DMS114 treated with DMSO at 0.1 percent for 48 hours (cell line): Measurements from ENCODE around the gene SLC41A3.
A peak's percentile ranks its signal among the peaks of the same experiment; 100 is the strongest.

ENCODE experiments used
- DNase-seq: peaks from one replicate; lab custom pipeline; 2025; ENCODE audit not compliant: unreplicated experiment; lab: John Stamatoyannopoulos, UW

SLC41A3 gene

DNA sequence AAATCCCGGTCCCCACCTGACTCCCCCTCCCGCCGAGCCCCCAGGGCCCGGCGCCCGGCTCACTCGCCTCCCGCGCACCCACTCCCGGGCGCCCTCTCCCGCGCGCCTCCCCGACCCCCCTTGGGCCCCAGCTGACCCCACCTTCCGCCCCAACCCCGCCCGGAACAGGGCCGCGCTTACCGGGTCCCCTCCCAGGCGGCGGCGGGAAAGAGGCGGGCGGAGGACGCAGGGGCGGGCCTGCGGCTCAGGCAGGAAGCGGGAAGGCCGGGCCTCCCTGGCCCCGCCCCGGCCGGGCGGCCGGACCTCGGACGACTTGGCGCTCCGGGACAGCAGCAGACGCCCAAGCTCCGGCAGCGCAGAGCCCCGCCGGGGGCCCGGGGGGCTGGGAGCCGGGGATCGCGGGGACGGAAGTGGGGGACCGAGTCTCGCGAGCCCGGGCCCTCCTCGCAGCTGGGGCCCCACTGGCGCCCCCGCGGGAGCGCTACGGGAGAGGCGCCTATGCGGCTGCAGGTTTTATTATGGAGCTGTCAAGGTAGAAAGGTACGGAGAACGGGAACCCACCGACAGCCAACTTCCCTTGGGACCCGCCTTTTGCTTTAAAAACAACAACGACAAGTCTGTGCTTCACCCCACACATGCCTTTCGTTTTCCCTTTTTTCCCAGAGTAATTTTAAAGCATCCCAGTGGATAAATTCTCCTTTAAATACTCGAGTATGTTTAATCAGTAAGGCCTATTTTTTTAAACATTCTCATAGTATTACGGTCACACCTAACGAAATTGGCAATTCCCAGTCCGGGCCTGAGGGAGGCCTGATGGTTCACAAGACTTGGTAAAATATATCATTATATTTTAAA lies at the start of gene SLC41A3:
TSS of gene SLC41A3 (minus strand) at position 212 of the 855 bp plus-strand sequence. CDS start 15,905 bp downstream, outside the sequence.
- peak; percentile 48 for DNase-seq

DNA sequence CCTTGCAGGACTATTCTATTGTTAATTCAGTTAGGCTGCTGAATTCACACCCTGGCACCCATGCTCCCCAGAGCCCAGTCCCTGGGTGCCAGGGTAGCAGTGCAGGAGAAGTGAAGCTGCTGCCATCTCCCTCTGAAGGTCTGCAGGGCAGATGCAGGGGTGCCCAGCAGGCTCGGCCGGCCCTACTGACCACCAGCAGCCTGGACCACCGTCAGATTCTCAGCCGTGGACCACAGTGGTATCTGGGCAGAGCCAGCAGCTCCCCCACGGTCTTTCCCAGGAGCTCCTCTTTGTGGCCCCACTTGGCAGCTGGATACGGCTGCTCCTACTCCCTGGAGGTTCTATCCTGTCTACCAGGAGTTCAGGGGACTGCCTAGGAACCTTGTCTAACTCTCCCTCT lies 49.7 kb upstream of the SLC41A3 start:
- DNase-seq = no peak

DNA sequence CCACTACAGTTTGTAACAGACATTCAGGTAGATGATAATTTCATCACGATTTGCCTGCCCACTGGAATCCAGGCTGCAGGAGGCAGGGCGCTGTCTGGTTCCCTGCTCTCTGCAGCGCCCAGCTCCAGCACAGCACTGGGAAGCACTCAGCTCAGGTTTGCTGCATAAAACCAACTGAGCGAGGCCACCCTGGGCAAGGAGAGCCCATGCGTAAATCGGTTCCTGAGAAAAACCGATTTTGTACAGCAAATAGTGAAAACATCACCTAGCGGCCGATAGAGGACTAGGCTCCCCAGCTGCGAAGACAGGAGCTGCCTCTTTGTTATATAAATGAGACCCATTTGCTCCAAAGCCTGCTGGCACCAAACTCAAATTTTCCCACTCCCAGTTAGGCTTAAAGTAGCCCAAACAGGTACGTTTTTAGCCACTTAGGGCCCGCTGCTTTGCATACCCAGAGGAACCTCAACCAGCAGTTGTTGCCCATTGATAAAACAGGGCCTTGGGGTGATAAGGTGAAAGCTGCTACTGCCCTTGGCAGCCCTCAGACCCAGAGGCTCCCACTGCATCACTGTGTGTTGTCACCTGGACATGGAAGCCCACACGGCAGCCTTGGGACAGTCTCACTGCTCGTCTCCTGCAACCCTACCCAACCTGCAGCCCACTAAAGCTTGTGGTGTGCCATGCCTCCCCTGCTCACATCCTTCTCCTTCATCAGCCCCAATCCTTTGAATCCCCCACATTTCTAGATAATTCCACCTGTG lies 49.0 kb upstream of the SLC41A3 start:
- DNase-seq = peak; percentile 17

DNA sequence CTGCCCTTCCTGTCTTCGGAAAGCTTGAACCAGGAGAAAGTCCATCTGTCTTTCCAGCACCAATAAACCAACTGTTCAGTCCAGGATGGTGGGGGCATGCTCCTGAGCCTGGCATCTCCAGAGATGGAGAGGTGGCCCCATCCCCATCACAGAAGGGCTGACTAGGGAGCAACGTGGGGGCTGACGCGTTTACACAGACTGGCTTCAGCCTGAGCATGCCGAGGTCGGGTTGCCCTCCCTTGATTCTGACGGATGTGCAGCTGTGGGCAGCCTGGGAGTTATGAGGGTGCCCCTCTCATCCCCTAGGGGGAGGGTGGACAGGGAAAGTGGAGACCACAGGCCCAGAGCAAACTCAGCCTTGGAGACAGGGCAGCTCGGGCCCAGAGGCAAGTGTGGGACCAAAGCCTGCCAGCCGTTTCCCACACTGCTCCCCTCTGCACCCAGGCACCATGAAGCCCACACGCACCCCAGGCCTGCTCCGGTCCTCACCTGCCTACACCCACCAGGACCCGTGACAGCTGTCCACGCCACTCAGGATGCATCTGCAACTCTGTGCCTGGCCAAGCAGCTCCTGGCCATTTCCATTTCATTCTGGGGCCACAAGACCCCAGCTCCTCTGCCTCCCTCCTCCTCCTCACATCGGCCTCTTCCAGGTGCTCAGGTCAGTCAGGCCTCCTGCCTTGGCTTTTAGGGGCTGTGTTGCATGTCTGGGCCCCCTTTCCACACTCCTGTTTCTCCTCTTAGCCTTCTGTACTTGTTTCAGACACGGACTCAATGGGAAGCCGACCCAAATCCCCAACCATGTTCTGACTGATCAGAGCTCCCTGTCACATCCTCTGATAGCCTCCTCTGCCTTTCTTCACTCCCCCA lies 48.2 kb upstream of the SLC41A3 start:
- no peak for DNase-seq

DNA sequence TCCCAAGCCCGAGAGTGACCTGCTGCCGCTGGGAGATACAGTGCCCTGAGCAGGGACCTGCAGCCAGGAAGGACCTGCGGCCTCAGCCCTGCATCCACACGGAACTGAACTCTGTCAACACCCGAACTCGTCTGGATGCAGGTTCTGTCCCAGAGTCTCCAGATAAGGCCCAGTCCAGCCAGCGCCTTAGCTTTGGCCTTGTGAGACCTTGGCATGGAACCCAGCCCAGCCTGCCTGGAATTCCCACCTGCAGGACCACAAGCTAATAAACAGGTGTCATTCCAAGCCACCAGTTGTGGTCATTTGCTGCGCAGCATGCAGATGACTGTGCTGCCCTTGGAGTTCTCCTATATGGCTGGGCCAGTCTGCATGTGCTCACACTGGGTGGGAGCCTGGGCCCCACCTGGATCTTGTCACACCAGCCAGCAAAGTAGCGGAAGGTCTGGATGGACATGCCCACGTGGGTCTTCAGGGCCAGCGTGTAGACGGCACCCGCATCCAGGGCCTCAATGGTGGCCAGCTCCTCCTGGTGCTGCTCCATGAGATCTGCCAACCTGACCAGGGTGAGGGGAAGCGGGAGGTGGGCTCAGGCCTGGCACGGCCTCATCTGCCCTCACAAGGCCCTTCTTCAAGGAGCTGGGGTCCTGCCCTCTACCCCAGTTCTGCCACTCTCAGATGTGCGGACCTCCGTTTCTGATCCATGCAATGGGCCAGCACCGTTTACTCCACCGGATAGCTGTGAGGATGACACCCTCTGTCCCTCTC lies 47.2 kb upstream of the SLC41A3 start:
- no peak for DNase-seq

DNA sequence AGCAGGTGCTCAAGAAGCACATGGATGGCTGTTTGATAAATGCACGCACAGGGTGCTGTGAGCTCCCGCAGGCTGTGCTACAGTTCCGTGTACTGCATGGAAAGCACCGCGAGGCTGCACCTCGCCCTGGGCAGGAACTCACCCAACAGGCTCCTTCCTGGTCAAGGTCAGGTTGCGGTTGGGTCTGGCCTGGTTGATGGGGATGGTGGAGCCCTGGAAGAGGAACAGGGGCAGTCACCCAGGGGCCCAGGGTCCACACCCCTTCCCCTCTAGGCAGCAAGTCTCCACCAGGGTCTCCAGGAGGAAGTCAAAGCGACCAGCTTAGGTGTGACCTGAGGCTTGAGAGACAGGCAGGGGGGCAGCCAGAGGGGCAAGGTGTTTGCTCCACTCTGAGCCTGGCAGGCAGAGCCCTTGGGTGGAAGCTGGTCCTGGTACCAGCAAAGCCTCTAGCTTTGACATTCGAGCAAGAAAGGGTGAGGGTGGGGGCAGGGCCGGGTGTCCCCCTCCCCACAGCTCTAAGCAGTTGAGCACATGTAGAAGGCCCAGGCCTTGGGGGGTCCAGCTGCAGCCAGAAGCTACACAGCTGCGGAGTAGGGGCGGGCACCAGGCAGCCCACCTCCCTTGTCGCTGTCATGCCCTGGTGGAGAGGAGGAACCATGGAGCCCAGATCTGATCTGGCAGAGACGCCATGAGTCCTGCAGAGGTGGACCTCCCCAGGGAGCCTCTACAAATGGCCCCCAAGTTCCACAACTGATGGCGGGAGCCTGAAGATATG lies 46.3 kb upstream of the SLC41A3 start:
- DNase-seq = no peak

DNA sequence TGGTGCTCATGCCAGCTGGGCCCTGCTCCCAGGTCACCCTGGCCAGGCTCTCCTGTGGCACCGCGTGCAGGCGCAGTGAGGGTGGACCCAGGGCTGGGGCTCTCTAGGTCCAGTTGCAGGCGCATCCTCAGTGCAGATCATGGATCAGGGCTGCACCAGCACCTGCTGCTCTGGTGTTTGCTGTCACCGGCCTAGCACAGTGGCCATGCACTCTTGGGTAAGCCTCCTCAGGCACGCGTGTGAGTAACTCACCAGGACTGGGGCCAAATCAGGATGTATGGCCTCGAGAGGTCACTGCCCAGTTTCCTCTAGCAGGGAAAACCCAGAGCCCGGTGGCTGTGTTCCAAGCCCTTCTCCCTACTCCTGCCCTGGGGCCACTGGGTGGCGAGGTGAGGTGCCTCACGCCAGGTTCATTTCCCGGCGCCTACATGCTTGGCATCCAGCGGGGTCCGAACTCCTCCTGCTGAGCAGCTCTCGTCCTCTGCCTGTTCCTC lies 45.5 kb upstream of the SLC41A3 start:
- DNase-seq = no peak

DNA sequence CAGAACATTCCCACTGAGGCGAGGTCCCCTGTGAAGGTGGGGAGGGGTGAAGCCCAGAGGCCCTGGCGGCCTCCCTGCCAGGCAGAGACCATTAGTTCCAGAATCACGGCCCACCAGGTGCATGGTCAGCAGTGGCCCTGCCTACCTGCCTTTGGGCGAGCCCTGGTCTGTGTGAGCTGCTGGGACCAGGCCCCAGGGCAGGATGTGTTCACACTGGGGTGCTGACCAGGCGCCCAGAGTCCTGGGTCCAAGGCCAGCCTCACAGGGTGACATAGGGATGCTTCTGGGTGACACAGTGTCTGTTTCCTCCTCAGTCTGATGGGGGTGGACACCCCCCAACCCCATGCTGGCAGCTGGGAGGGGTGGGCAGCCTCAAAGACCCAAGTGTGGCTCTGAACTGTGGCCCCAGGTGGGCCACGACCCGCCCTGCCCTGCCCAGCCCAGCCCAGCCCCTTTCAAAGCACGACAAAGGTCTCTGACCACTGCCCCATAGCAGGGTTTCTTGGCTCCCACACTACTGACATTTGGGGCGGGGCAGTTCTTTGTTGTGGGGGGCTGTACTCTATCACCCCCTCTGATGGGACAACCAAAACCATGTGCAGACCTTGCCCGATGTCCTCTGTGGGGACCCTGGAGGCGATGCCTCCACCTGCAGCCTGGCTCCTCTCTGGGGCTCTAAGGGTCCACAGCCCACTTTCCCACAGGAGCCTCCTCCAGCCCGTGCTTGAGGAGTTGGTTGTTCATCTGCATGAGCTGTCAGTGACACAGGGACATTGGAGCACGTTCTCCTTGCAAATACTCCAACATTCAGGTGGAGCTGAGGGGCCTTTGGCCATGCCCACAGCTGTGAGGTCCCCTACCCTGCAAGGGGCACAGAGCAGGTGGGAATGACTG lies 44.8 kb upstream of the SLC41A3 start:
- no peak for DNase-seq

DNA sequence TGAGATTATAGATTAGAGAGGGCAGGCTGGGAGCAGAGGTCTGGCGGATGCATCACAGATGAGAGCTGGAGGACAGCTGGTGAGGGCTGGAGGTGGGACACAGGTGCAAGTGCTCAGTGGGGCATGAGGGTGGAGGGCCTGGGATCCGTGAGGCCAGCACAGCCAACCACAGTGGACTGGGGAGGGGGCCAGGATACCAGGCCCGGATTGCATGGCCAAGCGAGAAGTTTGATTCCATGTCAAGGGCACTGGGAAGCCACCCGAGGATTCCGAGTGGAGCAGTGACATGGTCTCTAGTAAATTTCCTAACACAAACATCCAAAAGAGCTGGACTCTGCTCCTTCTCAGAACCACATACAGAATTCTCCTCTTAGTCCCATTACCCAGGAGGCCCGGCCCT lies 44.0 kb upstream of the SLC41A3 start:
- DNase-seq = no peak

DNA sequence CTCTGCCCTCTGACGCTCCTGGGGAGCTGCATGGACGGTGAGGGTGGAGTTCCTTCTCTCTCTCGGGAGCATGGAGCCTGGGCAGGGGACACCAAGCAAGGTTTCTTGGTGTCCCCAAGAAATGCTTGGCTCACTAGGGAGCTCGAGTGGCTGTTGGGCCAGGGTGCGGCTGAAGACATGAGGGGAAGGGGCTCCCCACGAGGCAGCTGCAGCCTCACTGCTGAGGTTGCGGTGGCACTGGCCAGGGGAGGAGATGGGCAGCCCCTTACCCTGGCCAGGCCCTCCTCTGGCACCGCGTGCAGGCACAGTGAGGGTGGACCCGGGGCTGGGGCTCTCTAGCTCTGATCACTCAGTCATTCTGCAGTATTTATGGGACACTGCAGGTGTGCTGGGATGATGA lies 43.5 kb upstream of the SLC41A3 start:
- no peak for DNase-seq

DNA sequence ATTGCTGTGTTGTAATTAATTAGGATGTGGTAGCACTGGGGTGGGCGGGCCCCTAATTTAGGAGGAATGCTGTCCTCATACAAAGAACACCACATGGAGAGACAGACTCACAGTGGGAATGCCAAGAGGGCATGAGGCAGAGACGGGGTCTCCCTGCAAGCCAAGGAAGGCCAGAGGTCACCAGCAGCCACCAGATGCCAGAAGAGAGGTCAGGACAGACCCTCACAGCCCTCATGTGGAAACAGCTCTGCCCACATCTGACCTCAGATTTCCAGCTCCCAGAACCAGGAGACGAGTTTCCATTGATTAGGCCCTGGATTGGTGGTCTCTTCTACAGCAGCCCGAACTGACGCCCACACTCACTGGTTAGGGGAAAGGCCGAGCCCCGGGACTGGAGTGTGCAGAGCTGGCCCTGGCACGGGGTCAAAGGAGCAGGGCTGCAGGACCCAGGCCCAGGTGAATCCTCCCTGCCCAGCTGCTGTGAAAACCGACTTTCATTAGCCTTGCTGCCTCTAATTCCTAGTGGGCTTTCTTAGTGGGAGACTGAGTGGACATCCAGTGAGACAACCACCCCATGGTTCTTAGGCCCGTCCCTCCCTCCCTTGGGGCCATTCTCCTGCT lies 43.0 kb upstream of the SLC41A3 start:
- DNase-seq = no peak

DNA sequence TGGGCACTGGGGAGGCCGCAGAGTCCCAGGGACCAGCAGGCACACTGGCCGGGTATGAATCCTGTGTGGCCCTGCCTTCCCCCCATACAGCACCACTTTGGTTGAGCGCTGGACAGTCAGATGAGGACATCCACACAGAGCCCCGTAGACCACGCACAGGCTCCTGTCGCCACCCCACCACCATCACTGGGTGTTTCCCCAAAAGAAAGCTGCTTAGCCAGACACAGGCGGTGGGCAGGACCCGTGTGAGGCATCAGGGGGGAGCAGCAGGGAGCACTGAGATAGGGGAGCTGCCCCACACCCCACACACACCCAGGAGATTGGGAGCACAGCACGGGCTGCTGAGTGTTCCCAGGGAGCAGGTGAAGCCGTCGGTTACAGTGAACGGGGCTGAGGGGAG lies 42.4 kb upstream of the SLC41A3 start:
- no peak for DNase-seq

DNA sequence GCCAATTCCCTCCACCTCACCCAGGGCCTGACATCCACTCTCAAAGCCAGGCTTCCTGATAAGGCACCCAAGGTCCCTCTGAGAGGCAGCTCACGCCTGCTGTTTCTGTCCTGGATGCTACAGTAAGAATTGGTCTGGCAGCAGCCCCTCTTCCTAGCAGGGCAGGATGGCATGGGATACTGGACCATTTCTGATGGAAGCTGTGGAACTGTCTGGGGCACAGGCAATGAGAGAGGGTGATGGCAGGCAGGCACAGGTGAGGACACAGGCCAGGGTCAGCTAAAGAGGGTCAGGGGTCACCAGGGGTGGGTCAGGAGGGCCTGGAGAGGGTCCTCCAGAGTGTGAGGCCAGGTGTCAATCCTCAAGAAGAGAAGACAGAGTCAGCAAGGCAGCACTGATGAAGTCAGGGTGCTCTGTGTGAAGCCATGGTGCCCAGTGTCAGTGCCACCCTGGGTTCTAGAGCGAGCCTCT lies 41.9 kb upstream of the SLC41A3 start:
- DNase-seq = no peak

DNA sequence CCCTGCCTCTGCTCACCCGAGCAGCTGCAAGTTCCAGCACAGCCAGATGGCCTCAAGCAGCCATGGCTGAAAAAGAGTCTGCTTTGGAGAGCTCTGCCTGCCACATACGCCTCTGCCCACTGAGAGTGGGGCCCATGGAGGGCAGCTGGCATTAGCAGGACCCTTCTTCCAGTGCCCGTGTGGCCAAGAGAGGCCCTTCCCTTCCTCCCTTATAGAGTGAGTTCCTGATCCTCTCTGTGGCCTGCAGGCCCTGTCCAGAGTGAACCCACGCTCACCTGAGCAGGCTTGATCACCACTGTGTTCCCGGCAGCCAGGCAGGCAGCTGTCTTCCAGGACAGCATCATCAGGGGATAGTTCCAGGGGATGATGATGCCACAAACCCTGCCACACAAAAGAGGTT lies 41.4 kb upstream of the SLC41A3 start:
- no peak for DNase-seq

DNA sequence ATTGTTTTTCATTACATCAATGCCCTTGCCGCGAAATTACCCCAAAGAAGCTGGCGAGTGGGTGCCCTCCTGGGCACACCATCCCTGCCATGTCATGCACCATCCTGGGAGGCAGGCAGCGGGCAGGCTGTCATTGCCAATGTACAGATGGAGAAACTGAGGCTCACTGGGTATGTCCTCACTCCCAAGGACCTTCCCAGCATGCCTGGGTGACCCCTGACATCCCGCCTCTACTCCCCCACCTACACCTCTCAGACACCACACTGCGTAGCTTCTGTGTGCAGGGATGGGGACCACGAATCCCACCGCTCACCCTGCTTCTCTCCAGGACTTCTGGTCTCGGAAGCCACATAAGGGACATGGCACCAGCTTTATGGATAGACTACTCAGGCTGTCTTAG lies 41.0 kb upstream of the SLC41A3 start:
- no peak for DNase-seq

DNA sequence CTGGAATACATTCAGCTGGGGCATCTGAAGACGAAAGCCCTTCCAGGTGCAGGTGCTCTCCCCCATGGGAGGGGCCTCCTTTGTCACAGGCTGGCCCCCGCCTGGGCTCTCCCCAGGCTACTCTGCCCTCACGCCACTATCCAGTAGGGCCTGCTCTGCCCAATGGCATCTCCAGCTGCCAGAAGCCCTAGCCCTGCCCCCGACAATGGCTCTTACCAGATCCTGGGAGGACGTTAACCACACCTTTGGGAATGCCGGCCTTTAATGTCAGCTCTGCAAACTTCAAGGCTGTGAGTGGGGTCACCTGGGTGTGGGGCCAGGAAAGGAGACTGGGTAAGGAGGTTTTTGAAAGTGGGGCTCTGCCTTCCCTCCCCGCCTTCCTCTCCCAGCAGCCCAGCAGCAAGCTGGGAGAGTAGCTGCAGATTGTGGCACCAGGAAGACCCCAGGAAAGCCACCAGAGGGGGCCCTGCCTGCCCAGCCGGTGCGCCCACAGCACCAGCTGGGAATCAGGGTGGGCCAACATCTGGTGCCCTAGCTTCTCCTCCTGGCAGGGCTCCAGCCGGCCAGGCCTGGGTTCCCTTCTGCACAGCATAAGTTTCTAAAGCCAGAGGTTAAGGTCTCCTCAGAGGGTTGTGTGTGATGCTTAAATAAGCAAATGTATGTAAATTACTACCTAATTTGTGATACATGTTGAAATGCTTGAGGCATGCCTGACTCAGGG lies 40.4 kb upstream of the SLC41A3 start:
- DNase-seq = no peak

DNA sequence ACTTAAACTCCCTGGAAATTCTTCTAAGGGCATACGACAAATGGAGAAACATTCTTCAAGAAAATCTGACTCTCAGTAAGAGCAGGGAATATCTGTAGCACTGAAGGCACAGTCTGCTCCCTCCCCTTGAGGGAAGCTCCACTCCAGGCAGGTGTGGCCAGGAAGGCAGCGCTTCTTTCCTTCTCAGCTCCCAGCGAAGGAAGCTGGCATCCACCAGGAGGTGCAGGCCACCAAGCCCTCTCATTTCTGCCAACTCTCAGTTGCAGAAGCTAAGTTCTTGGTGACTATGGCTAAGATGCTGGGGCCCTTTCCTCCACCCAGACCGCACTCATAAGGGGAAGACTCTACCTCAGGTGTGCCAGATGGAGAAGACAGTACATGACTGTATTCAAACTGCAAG lies 37.7 kb upstream of the SLC41A3 start:
- DNase-seq = no peak
